PC-3 (cell line): ENCODE results near the gene RELL1. TPM values are rescaled to one million over a fixed set of nuclear protein-coding genes. Genes with fewer than 3 reads are reported as not detected.

Source experiments
- ATAC-seq: fragments of 200-7000 bp; cut with Tn5 transposase; 2 replicates; pipeline ENCODE4 v1.9.1; 2020; ENCODE audit warnings: mild to moderate bottlenecking, moderate library complexity
- BruUV-seq: library from RNA; stranded (reverse); fragments of 400-500 nt; replicated peaks from 2 replicates; lab custom pipeline; 2021; lab: Mats Ljungman, UMichigan
- CTCF ChIA-PET: fragments of 300-600 bp; sonication (Branson Sonifier 250); formaldehyde crosslinking; loops from one replicate; lab custom pipeline; 2022; ENCODE audit warnings: antibody characterized with exemption; lab: Charles Lee
- POLR2A ChIA-PET: fragments of 300-600 bp; sonication (Branson Sonifier 250); formaldehyde crosslinking; loops from one replicate; lab custom pipeline; 2022; ENCODE audit warnings: antibody characterized with exemption; ENCODE audit not compliant: unreplicated experiment; lab: Charles Lee
- DNase-seq: peaks from one replicate; pipeline ENCODE4 v3.0.0-alpha.2; 2015
- H2AFZ ChIP-seq: fragments of 300-600 bp; sonication (generic); 2 replicates; pipeline ENCODE4 v1.6.0; 2016; ENCODE audit warnings: antibody characterized with exemption, low read length
- H3F3A ChIP-seq: fragments of 300-600 bp; sonication (generic); one replicate; pipeline ENCODE4 v1.6.0; 2017; ENCODE audit warnings: antibody characterized with exemption, low read length, control low read depth, mild to moderate bottlenecking; ENCODE audit not compliant: unreplicated experiment
- H3K27ac ChIP-seq: fragments of 300-600 bp; sonication (generic); 2 replicates; pipeline ENCODE4 v1.5.1; 2016; ENCODE audit warnings: mild to moderate bottlenecking, low read length
- H3K27me3 ChIP-seq: fragments of 300-600 bp; sonication (generic); 2 replicates; pipeline ENCODE4 v1.6.1; 2016; ENCODE audit warnings: low read length, mixed read lengths
- H3K36me3 ChIP-seq: fragments of 300-600 bp; sonication (generic); 2 replicates; pipeline ENCODE4 v1.6.1; 2016; ENCODE audit warnings: low read depth, mixed run types, low read length, mixed read lengths
- H3K4me1 ChIP-seq: fragments of 300-600 bp; sonication (generic); 2 replicates; pipeline ENCODE4 v1.5.1; 2016; ENCODE audit warnings: low read length; ENCODE audit not compliant: insufficient read depth
- H3K4me2 ChIP-seq: fragments of 300-600 bp; sonication (generic); 2 replicates; pipeline ENCODE4 v1.6.0; 2016; ENCODE audit warnings: low read length
- H3K4me3 ChIP-seq: fragments of 300-600 bp; sonication (generic); 2 replicates; pipeline ENCODE4 v1.5.1; 2016; ENCODE audit warnings: mild to moderate bottlenecking, low read length, mixed read lengths
- H3K79me2 ChIP-seq: fragments of 300-600 bp; sonication (generic); 2 replicates; pipeline ENCODE4 v1.6.1; 2017; ENCODE audit warnings: low read length, mixed read lengths
- H3K9ac ChIP-seq: fragments of 300-600 bp; sonication (generic); 2 replicates; pipeline ENCODE4 v1.6.0; 2016; ENCODE audit warnings: mild to moderate bottlenecking, low read length
- H3K9me2 ChIP-seq: fragments of 300-600 bp; sonication (generic); replicated peaks from 2 replicates; pipeline ENCODE4 v1.6.1; 2016; ENCODE audit warnings: mixed run types, low read length, mixed read lengths
- H3K9me3 ChIP-seq: fragments of 300-600 bp; sonication (generic); 2 replicates; pipeline ENCODE4 v1.6.1; 2016; ENCODE audit warnings: low read length, mixed read lengths
- H4K20me1 ChIP-seq: fragments of 300-600 bp; sonication (generic); 2 replicates; pipeline ENCODE4 v1.6.1; 2016; ENCODE audit warnings: low read length, mixed read lengths
- EZH2 ChIP-seq: fragments of 300-600 bp; sonication (generic); IDR thresholded peaks from one replicate; pipeline ENCODE4 v1.6.1; 2017; ENCODE audit warnings: antibody characterized with exemption, mild to moderate bottlenecking, low read length; ENCODE audit not compliant: unreplicated experiment
- EZH2phosphoT487 ChIP-seq: fragments of 300-600 bp; sonication (generic); IDR thresholded peaks from 2 replicates; pipeline ENCODE4 v1.6.1; 2018; ENCODE audit warnings: mild to moderate bottlenecking, antibody characterized with exemption, low read length, borderline replicate concordance
- intact Hi-C: fragments of 100-400 bp; cut with micrococcal nuclease; formaldehyde crosslinking; loops from 2 replicates; pipeline ENCODE4 v1.9.0; 2023
- total RNA-seq: library from RNA; depleted of rRNA; stranded (reverse); fragments of >200 nt; gene quantifications from 2 replicates; pipeline ENCODE4 v1.2.3, GENCODE V29; 2014
- TF ChIP-seq, protein P1 (sequence below): fragments of 300-600 bp; sonication (generic); conservative IDR thresholded peaks from 2 replicates; pipeline ENCODE4 v1.5.1; 2017; ENCODE audit warnings: antibody characterized with exemption, low read depth, mild to moderate bottlenecking, low read length

The RELL1 gene
- total RNA-seq, 1 experiment from 2014 or later: 14.6 TPM

DNA sequence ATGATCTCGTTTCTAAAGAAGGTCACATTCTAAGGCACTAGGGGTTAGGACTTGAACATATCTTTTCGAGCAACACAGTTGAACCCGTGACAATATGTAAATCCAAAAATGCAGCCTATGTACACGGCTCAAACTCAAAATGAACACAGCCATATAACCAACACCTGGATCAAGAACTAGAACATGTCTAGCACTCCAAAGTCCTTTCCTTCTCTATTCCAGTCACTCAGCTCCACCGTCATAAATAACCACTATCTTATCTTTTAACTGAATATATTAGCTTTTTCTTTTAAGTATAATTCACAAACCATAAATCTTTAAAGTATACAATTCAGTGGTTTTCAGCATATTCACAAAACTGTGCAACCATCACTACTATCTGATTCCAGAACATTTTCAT, 19.4 kb upstream of the RELL1 start:
- no peak overlapping the region for H2AFZ ChIP-seq
- no TSS peak for BruUV-seq
- no peaks in the 10 kb centered on the region for H3F3A ChIP-seq
- no peak overlapping the region for H3K9ac ChIP-seq
- no peak overlapping the region for H3K4me3 ChIP-seq
- ATAC-seq (no peak), DNase-seq (no peak)
- H3K36me3 ChIP-seq: no peaks in the 10 kb centered on the region
- no peaks in the 10 kb centered on the region for H3K4me1 ChIP-seq
- H4K20me1 ChIP-seq: no peaks in the 10 kb centered on the region
- H3K4me2 ChIP-seq: no peak overlapping the region
- no peak overlapping the region for H3K27ac ChIP-seq
- no peaks in the 10 kb centered on the region for H3K9me2 ChIP-seq
- H3K27me3 ChIP-seq: no peaks in the 10 kb centered on the region
- TF ChIP-seq EZH2 (no peak), EZH2phosphoT487 (no peak)
- TF ChIP-seq, protein P1, sequence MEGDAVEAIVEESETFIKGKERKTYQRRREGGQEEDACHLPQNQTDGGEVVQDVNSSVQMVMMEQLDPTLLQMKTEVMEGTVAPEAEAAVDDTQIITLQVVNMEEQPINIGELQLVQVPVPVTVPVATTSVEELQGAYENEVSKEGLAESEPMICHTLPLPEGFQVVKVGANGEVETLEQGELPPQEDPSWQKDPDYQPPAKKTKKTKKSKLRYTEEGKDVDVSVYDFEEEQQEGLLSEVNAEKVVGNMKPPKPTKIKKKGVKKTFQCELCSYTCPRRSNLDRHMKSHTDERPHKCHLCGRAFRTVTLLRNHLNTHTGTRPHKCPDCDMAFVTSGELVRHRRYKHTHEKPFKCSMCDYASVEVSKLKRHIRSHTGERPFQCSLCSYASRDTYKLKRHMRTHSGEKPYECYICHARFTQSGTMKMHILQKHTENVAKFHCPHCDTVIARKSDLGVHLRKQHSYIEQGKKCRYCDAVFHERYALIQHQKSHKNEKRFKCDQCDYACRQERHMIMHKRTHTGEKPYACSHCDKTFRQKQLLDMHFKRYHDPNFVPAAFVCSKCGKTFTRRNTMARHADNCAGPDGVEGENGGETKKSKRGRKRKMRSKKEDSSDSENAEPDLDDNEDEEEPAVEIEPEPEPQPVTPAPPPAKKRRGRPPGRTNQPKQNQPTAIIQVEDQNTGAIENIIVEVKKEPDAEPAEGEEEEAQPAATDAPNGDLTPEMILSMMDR: no peak
- intact Hi-C loops: no loop called here
- ChIA-PET CTCF (no interaction called here), POLR2A (no interaction called here)
- H3K79me2 ChIP-seq: no peaks in the 10 kb centered on the region
- no peaks in the 10 kb centered on the region for H3K9me3 ChIP-seq

DNA sequence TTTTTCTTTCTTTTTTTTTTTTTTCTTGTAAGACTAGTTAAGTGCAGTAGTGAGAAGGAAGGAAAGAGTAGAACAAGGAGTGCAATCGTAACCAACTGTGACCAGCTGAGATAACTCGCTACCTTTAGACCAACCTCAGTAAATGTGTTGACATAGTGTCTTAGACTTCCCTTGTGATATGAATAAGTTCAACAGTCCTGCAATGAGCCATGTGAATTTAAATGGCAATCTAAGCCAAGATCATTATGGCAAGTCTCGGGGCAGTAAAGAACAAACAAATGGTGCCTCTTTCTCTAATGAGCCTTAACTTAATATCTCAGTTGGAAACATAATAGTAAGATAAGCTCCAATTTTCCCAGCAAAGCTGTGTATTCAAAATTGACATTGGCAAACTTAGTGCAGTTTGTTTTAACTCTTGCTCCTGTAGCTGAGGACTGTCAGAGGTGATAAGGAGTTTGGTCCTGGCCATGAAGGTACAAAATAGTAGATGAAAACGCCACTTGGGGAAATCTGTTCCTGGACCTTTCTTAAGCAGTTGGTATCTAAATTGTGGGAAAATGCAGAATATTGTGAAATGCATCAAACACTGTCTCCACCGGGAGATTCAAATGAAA, 13.8 kb upstream of the RELL1 start:
- ATAC-seq: no peak
- POLR2A ChIA-PET: no interaction called here
- no TSS peak for BruUV-seq

DNA sequence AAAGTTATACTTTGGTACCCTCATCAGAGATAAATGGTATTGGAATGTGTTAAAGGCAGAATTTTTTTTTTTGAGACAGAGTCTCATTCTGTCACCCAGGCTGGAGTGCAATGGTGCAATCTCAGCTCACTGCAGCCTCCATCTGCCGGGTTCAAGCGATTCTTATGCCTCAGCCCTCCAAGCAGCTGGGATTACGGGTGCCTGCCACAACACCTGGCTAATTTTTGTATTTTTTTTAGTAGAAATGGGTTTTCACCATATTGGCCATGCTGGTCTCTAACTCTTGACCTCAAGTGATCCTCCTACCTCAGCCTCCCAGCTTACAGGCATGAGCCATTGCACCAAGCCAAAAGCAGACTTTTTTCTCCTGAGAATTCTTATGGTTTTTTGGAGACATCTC, 11.4 kb upstream of the RELL1 start:
- Histone ChIP-seq H3K4me3 (no peak overlapping the region), H2AFZ (no peak overlapping the region), H3K9ac (no peak overlapping the region), H3F3A (no peaks in the 10 kb centered on the region), H3K9me2 (no peaks in the 10 kb centered on the region), H3K36me3 (no peaks in the 10 kb centered on the region), H3K4me1 (peaks cover 16% of the 10 kb centered on the region), H3K27me3 (no peaks in the 10 kb centered on the region), H3K79me2 (no peaks in the 10 kb centered on the region), H3K4me2 (no peak overlapping the region), H3K9me3 (no peaks in the 10 kb centered on the region), H4K20me1 (no peaks in the 10 kb centered on the region), H3K27ac (no peak overlapping the region)
- ATAC-seq (no peak), DNase-seq (no peak)
- BruUV-seq: no TSS peak
- intact Hi-C loops: no loop called here
- CTCF ChIA-PET: no interaction called here
- TF ChIP-seq EZH2phosphoT487: no peak
- TF ChIP-seq, protein P1: no peak
- no peak for TF ChIP-seq EZH2
- POLR2A ChIA-PET: no interaction called here

More for the DNA sequence above, 13.8 kb upstream of the RELL1 start:
- Histone ChIP-seq H3K9me2 (no peaks in the 10 kb centered on the region), H3K4me2 (no peak overlapping the region), H3K79me2 (no peaks in the 10 kb centered on the region), H3F3A (no peaks in the 10 kb centered on the region), H2AFZ (no peak overlapping the region), H3K9me3 (no peaks in the 10 kb centered on the region), H4K20me1 (no peaks in the 10 kb centered on the region), H3K4me1 (no peaks in the 10 kb centered on the region), H3K36me3 (no peaks in the 10 kb centered on the region), H3K27ac (no peak overlapping the region), H3K27me3 (no peaks in the 10 kb centered on the region), H3K9ac (no peak overlapping the region), H3K4me3 (no peak overlapping the region)
- intact Hi-C loops: no loop called here
- CTCF ChIA-PET: no interaction called here
- DNase-seq: no peak
- TF ChIP-seq, protein P1: no peak
- TF ChIP-seq EZH2: no peak
- TF ChIP-seq EZH2phosphoT487: no peak
